GM18499 (cell line): Measurements from ENCODE around the gene HM13.
"Not testable (repeated sequence)": the region's sequence is repeated elsewhere in the genome, so short reads cannot be mapped to it uniquely, and the experiment has no call there.

ENCODE experiments used
- ATAC-seq: cut with Tn5 transposase; IDR thresholded peaks from one replicate; pipeline ENCODE4 v1.9.1; 2021; ENCODE audit warnings: moderate number of reproducible peaks; ENCODE audit not compliant: insufficient read depth, unreplicated experiment

Gene HM13

GRCh38 chr20:31580706-31581105 is 66.5 kb downstream of the HM13 start:
- ATAC-seq, result no peak

- no peak for ATAC-seq
These were observed 67.1 kb downstream of the HM13 start for GRCh38 chr20:31581391-31581790.

GRCh38 chr20:31587545-31588389 is 73.5 kb downstream of the HM13 start:
- ATAC-seq, result no peak

GRCh38 chr20:31590717-31591225 is 76.5 kb downstream of the HM13 start:
- ATAC-seq, result no peak

GRCh38 chr20:31593221-31594001 is 79.2 kb downstream of the HM13 start:
- ATAC-seq, result no peak

GRCh38 chr20:31594002-31594557 is 79.8 kb downstream of the HM13 start:
- no peak for ATAC-seq

GRCh38 chr20:31594558-31595379 is 80.5 kb downstream of the HM13 start:
- ATAC-seq, result no peak

DNA sequence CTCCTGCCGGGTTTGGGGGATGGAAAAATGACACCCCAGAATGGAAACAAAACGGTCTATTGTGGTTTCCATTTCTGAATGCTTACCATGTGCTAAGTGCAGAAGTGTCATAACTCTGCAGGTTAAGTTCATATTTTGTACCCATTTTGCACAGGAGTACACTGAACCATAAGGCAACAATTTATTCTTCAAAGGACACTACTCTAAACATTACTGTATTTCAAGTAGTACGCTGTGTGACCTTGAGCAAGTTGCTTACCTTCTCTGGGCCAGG is 81.1 kb downstream of the HM13 start:
- no peak for ATAC-seq

- no peak for ATAC-seq
These were observed 81.6 kb downstream of the HM13 start for GRCh38 chr20:31595654-31596411.

DNA sequence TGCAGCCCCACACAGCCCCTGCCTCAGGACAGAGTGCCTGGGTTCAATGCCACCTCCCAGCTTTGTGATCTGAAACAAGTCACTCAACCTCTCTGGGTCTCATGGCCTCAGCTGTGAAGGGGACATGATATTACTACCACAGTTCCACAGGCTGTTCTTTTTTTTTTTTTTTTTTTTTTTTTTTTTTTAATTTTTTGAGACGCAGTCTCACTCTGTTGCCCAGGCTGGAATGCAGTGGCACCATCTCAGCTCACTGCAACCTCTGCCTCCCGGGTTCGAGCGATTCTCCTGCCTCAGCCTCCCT is 82.1 kb downstream of the HM13 start:
- ATAC-seq, result not testable (repeated sequence)

- no peak for ATAC-seq
These were observed 82.7 kb downstream of the HM13 start for GRCh38 chr20:31596831-31597480.

DNA sequence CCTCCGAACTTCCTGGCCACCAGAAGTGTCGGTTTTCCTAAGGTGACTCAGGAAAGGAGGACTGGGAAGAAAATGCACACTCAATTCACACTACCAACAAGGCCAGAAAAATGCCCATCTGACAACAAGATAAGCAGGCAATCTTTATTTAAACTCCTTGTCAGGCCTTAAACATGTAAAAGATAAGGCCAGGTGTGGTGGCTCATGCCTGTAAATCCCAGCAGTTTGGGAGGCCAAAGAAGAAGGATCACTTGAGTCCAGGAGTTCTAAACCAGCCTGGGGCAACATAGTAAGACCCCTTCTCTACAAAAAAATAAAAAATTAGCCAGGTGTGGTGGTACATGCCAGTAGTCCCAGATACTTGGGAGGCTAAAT is 83.2 kb downstream of the HM13 start:
- ATAC-seq, result no peak

GRCh38 chr20:31602431-31602778 is 88.2 kb downstream of the HM13 start:
- no peak for ATAC-seq

GRCh38 chr20:31602779-31603441 is 88.7 kb downstream of the HM13 start:
- ATAC-seq, result peak; percentile 80

- no peak for ATAC-seq
These were observed 89.8 kb downstream of the HM13 start for GRCh38 chr20:31603822-31604566.

- no peak for ATAC-seq
These were observed 90.4 kb downstream of the HM13 start for GRCh38 chr20:31604567-31605030.

DNA sequence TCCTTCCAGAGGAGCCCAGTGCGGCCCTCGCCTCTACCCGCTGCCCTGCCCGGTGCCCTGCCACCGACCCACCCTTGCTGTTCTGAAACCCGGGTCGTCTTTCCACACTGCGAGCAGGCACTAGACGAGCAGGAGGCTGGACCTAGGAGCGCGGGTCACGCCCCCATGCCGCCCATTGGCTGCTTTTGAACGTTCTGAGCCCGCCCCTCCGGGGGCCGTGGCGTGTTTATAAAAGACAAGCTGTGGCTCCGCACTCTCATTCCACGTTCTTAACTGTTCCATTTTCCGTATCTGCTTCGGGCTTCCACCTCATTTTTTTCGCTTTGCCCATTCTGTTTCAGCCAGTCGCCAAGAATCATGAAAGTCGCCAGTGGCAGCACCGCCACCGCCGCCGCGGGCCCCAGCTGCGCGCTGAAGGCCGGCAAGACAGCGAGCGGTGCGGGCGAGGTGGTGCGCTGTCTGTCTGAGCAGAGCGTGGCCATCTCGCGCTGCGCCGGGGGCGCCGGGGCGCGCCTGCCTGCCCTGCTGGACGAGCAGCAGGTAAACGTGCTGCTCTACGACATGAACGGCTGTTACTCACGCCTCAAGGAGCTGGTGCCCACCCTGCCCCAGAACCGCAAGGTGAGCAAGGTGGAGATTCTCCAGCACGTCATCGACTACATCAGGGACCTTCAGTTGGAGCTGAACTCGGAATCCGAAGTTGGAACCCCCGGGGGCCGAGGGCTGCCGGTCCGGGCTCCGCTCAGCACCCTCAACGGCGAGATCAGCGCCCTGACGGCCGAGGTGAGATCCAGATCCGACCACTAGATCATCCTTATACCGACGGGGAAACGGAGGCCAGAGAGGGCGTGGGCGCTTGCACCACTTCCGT is 91.0 kb downstream of the HM13 start, which contains the start of gene ID1:
TSS of gene ID1 (plus strand) at position 259 of the 871 bp plus-strand sequence. CDS start at position 358, 99 bp downstream.
- ATAC-seq, result peak; percentile 49
